ENCODE results near the gene LSAMP.

LSAMP gene

GRCh38 chr3:116052602-116053001, 392.7 kb downstream of the LSAMP start:
- no peak for DNase-seq (ENCODE audit: low read depth)

- no peak for DNase-seq (ENCODE audit: low read depth)
These were observed 393.7 kb downstream of the LSAMP start for GRCh38 chr3:116051586-116051985.

DNA sequence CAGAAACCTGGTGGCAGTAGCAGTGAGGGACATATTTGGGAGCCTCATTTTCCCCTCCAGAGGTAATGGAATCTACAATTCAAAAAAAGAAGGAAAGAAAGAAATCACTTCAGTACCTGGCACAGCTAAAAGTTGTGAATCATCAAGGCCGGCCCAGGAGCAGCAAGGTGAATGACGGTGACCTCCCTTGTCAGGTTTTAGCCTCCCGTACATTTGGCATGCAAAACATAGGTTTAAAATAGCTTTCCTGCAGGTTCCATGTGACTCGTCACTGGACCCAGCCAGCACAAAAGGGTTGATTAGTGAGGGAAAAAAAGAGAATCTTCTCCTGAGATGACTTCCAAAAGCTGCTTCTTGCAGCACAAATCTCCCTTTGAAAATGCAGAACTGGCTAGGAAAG, 394.2 kb downstream of the LSAMP start:
- no peak for DNase-seq (ENCODE audit: low read depth)

DNA sequence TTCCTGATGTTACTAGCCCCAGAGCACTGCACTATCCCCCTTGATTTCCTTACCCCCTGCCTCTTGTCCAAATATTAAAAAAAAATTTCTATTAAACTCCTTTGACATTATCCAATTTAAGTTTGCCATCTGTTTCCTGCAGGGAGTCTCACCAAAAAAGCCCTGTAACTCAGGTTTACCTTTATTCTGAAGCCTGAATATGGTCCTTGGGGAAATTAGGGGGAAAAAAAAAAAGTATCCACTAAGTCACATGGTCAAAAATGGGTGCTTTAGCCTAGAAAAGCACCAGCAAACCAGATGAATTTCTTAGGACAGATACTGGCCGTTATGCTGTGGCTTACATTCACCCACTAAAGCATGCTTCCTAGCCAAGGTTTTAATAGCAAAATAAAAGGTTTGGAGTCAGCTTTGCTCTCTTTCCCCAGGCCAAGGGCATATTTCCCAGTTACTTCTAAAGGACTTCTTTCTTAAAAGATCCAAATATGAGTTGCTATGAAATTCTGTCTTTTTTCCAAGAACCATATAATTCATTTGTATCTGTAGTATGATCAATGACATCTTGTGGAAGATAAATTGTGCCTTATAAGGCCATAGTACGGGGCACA, 394.9 kb downstream of the LSAMP start:
- no peak for DNase-seq (ENCODE audit: low read depth)

- DNase-seq (ENCODE audit: low read depth) = no peak
These were observed 396.3 kb downstream of the LSAMP start for GRCh38 chr3:116048991-116049390.

DNA sequence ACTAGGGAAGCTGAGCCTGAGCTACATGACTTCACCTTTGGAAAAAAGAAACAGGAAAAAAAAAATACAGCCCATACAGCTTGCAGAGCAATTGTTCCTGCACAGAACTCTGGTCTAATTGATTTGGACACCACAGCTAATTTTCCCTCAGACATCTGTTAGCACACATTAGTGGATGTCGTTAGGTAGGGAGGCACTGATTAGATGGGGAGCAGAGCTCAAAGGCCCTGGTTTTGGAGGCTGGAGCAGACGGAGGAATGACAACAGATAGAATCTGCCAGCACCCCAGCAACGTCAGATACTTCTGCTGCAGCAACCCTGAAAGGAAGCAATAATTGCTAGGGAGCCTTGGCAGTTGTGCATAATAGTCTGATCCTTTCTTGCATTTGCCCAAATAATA, 398.9 kb downstream of the LSAMP start:
- DNase-seq (ENCODE audit: low read depth) = no peak

- no peak for DNase-seq (ENCODE audit: low read depth)
These were observed 400.0 kb downstream of the LSAMP start for GRCh38 chr3:116045314-116045713.

GRCh38 chr3:116040152-116040551, 405.1 kb downstream of the LSAMP start:
- no peak for DNase-seq (ENCODE audit: low read depth)

GRCh38 chr3:116039651-116039985, 405.7 kb downstream of the LSAMP start:
- DNase-seq (ENCODE audit: low read depth) = no peak

DNA sequence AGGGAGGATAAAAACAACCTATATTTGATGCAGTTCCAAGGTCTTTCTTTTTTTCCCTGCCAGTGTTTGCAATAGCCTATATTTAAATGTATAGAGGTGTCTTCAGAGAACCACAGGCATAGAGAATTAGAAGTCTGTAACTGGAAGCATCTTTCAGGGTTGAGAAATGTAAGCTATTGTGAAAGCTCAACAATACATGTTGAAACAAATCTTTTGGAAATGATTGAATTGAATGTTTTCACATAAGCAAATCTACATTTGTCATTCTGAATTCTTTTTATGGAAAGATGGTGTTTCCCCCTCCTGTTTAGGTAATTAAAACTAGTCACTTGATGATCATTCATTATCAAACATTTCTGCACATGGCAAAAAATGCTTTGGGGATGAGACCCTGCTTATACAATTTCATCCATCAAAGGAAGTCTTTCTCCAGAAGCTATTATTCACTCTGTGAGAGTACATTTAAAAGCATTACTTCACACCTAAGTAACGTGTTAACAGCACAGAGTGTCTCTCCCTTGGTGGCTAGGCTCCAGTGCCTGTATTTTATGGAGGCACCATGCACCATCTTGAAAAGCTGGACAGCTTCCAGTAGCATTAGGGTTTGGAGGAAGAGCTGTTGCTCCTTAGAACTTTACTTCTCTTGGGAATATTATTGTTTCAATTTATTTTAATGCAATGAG, 406.2 kb downstream of the LSAMP start:
- no peak for DNase-seq (ENCODE audit: low read depth)

GRCh38 chr3:116037954-116038911, 407.1 kb downstream of the LSAMP start:
- DNase-seq (ENCODE audit: low read depth) = no peak

GRCh38 chr3:116035429-116035828, 409.9 kb downstream of the LSAMP start:
- no peak for DNase-seq (ENCODE audit: low read depth)

- DNase-seq (ENCODE audit: low read depth) = no peak
These were observed 410.5 kb downstream of the LSAMP start for GRCh38 chr3:116034794-116035193.

DNA sequence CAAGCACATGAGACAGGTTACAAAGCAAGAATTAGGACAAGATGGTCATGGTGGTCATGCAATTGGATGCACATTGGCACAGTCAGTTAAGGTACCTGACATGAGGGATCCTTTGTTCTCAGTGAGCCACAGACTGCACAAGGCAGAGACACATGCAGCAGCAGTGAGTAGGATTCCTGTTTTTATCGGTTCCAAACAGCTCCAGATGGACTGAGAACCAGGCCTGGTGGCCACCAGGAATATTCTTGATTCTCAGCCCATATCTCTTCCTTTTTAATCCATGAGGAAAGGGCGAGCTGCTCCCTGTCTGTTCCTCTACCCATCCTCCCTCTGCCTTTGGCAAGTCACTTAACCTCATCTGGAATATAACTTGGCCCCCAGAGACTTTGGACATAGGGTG, 411.2 kb downstream of the LSAMP start:
- DNase-seq (ENCODE audit: low read depth) = no peak

DNA sequence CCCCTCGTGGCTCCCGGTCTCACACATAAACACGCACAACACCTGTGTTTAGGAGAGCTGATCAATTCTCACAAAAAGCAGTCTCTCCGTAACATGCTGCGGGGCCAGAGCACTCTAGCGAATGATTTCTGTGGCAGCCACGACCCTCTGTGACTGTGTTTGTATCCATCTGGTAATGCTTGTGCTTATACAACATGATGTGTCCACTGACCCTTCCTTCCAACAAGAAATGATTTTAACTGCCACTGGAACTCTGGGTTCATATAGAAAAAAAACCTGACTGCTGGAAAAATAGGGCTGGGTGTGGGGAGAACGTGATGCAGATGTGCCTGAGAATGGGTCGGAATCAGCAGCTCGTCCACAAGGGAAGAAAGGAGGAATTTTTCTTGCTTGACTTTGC, 411.8 kb downstream of the LSAMP start:
- no peak for DNase-seq (ENCODE audit: low read depth)

- DNase-seq (ENCODE audit: low read depth) = no peak
These were observed 413.1 kb downstream of the LSAMP start for GRCh38 chr3:116032176-116032575.

DNA sequence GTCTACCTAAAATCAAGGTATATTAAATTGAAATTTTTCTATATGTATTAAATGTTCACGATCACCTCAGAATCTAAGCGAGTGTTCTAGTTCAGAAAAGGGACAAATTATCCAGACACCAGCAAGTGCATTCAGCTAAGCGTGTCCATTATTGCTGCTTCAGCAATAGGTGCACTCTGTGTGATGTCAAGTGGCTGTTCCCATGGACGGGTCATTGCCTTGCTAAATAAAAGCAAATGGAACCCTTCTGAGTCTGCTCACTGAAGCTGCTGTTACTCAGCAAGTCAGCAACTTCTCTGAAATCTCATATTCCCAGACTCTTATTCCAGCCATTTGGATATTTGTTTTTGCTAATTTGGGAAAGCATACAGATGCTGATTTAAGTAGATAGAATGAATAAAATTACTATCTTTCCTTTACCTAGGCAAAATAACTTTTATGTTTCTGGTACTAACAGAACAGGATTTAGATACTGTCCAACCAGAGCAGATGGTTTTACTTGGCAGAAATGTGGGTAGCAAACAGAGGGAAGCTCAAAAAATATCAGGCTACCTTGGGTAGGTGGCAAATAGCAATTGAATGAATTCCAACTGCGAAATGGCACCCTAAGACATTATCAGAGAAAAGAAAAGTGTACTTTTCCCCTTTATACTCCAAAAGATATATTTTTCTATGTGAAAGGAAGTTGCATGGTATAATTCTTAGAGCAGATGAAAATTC, 415.0 kb downstream of the LSAMP start:
- no peak for DNase-seq (ENCODE audit: low read depth)

- no peak for DNase-seq (ENCODE audit: low read depth)
These were observed 416.0 kb downstream of the LSAMP start for GRCh38 chr3:116029266-116029665.

DNA sequence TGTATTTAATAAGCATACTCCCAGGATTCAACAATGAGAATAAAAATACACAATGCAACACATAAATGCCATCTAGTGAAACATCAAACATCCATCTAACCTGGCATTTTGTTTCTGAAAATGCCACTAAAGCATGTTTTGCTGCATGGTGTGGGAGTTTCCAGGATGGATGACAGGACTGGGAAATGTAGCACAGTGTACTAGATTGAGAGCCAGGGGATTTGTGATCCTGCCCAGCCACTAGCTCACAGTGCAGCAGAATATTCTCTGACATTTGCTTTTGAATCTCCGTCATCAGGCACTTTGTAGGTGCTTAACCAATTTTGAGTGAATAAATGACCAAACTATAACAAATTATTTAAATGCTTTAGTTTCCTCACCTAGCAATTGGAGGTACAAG, 417.1 kb downstream of the LSAMP start:
- DNase-seq (ENCODE audit: low read depth) = no peak

- DNase-seq (ENCODE audit: low read depth) = no peak
These were observed 424.3 kb downstream of the LSAMP start for GRCh38 chr3:116020989-116021388.

GRCh38 chr3:116020495-116020894, 424.8 kb downstream of the LSAMP start:
- DNase-seq (ENCODE audit: low read depth) = no peak

GRCh38 chr3:116019254-116019763, 426.0 kb downstream of the LSAMP start:
- no peak for DNase-seq (ENCODE audit: low read depth)
